DOHH2 (cell line): ENCODE data around the gene CACNB4.

Source experiments
- H3F3A ChIP-seq: fragments of 200-600 bp; sonication (generic), shearing (Covaris generic); 2 replicates; pipeline ENCODE4 v1.6.0; 2016; ENCODE audit warnings: antibody characterized with exemption, mild to moderate bottlenecking; ENCODE audit not compliant: control insufficient read depth, insufficient read depth
- H3K27ac ChIP-seq: fragments of 200-600 bp; sonication (generic); 2 replicates; pipeline ENCODE4 v1.5.1; 2014; ENCODE audit warnings: low read depth, mild to moderate bottlenecking, low read length, moderate library complexity
- H3K27me3 ChIP-seq: fragments of 200-600 bp; sonication (generic); 2 replicates; pipeline ENCODE4 v1.6.1; 2014; ENCODE audit warnings: mild to moderate bottlenecking, low read length, mixed read lengths; ENCODE audit not compliant: control insufficient read depth
- H3K36me3 ChIP-seq: fragments of 200-600 bp; sonication (generic); 2 replicates; pipeline ENCODE4 v1.6.1; 2014; ENCODE audit warnings: mild to moderate bottlenecking, low read length, moderate library complexity, mixed read lengths; ENCODE audit not compliant: control insufficient read depth
- H3K4me1 ChIP-seq: fragments of 200-600 bp; sonication (generic); 2 replicates; pipeline ENCODE4 v1.6.1; 2014; ENCODE audit warnings: mild to moderate bottlenecking, low read length, mixed read lengths; ENCODE audit not compliant: control insufficient read depth
- H3K4me2 ChIP-seq: fragments of 200-600 bp; sonication (generic); 2 replicates; pipeline ENCODE4 v1.6.0; 2014; ENCODE audit warnings: mild to moderate bottlenecking, low read length, moderate library complexity
- H3K4me3 ChIP-seq: fragments of 200-600 bp; sonication (generic); 2 replicates; pipeline ENCODE4 v1.5.1; 2014; ENCODE audit warnings: mild to moderate bottlenecking, low read length, mixed read lengths
- H3K79me2 ChIP-seq: fragments of 200-600 bp; sonication (generic); 2 replicates; pipeline ENCODE4 v1.6.1; 2014; ENCODE audit warnings: mild to moderate bottlenecking, low read length, mixed read lengths; ENCODE audit not compliant: control insufficient read depth
- H3K9me2 ChIP-seq: fragments of 200-600 bp; sonication (generic); replicated peaks from 2 replicates; pipeline ENCODE4 v1.6.1; 2014; ENCODE audit warnings: mild to moderate bottlenecking, low read length, mixed read lengths; ENCODE audit not compliant: control insufficient read depth
- H3K9me3 ChIP-seq: fragments of 200-600 bp; sonication (generic); 2 replicates; pipeline ENCODE4 v1.6.1; 2014; ENCODE audit warnings: antibody characterized with exemption, low read length, mixed read lengths; ENCODE audit not compliant: control insufficient read depth, insufficient read depth
- H4K20me1 ChIP-seq: fragments of 200-600 bp; sonication (generic); 2 replicates; pipeline ENCODE4 v1.6.0; 2014; ENCODE audit warnings: low read depth, mild to moderate bottlenecking, antibody characterized with exemption, low read length, moderate library complexity; ENCODE audit not compliant: control insufficient read depth, insufficient read depth
- EZH2phosphoT487 ChIP-seq: fragments of 200-600 bp; sonication (generic); IDR thresholded peaks from 2 replicates; pipeline ENCODE4 v1.6.1; 2017; ENCODE audit warnings: borderline replicate concordance, mild to moderate bottlenecking, antibody characterized with exemption, low read length, moderate library complexity, mixed read lengths
- TF ChIP-seq, protein P1 (sequence below): fragments of 200-600 bp; sonication (generic); IDR thresholded peaks from one replicate; pipeline ENCODE4 v1.5.1; 2014; ENCODE audit warnings: antibody characterized with exemption, mild to moderate bottlenecking, low read depth, low read length; ENCODE audit not compliant: poor library complexity, severe bottlenecking

Gene CACNB4

DNA sequence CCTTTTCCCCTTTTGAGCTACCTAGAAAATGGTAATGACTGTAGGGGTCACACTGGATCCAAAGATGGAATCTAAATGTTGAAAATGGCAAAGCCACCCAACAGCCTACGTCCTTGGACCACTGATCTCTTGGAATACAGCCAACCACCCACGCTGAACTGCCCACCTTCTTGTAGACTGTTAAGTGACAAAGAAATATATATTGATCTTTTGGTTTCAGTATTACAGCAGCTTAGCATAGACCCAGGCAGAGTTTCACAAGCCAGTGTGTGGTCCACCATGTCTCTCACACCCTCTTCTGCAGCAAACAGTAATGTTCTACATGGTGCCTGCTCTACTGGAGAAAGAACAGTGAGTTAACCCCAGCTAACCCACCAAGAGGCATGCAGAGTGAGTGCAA, 20.2 kb downstream of the CACNB4 start:
- H3K79me2 ChIP-seq, result no peaks in the 10 kb centered on the region
- H3K9me2 ChIP-seq, result no peaks in the 10 kb centered on the region
- H3K27me3 ChIP-seq, result no peaks in the 10 kb centered on the region
- no peak overlapping the region for H3K4me3 ChIP-seq
- H3F3A ChIP-seq, result no peaks in the 10 kb centered on the region
- H3K36me3 ChIP-seq, result no peaks in the 10 kb centered on the region
- no peaks in the 10 kb centered on the region for H3K4me1 ChIP-seq
- H3K4me2 ChIP-seq, result no peak overlapping the region
- no peaks in the 10 kb centered on the region for H4K20me1 ChIP-seq
- TF ChIP-seq EZH2phosphoT487, result no peak
- TF ChIP-seq, protein P1, sequence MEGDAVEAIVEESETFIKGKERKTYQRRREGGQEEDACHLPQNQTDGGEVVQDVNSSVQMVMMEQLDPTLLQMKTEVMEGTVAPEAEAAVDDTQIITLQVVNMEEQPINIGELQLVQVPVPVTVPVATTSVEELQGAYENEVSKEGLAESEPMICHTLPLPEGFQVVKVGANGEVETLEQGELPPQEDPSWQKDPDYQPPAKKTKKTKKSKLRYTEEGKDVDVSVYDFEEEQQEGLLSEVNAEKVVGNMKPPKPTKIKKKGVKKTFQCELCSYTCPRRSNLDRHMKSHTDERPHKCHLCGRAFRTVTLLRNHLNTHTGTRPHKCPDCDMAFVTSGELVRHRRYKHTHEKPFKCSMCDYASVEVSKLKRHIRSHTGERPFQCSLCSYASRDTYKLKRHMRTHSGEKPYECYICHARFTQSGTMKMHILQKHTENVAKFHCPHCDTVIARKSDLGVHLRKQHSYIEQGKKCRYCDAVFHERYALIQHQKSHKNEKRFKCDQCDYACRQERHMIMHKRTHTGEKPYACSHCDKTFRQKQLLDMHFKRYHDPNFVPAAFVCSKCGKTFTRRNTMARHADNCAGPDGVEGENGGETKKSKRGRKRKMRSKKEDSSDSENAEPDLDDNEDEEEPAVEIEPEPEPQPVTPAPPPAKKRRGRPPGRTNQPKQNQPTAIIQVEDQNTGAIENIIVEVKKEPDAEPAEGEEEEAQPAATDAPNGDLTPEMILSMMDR, result no peak
- H3K9me3 ChIP-seq, result no peaks in the 10 kb centered on the region
- H3K27ac ChIP-seq, result no peak overlapping the region

DNA sequence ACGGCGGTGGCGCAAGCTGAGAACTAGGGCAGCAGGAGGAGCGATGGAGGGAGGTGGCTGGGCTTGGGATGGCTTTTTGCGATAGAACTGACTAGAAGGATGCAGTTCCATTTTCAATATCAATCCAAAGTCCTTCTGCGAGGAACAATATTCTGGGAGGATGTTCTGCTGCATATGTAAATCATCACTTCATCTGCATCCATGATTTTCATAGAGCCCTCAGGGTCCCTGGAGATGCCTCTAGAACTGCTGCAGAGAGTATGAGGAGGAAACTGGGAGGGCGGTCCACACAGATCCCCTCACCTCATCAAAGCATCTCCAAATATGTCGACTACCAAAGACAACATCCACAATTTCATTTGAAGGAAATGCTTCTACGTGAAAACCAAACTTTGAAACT, 20.8 kb downstream of the CACNB4 start:
- no peak overlapping the region for H3K4me3 ChIP-seq
- no peaks in the 10 kb centered on the region for H3K9me3 ChIP-seq
- no peak overlapping the region for H3K27ac ChIP-seq
- no peak for TF ChIP-seq EZH2phosphoT487
- TF ChIP-seq, protein P1, result no peak
- no peaks in the 10 kb centered on the region for H3K36me3 ChIP-seq
- H3F3A ChIP-seq, result no peaks in the 10 kb centered on the region
- no peaks in the 10 kb centered on the region for H3K79me2 ChIP-seq
- no peaks in the 10 kb centered on the region for H3K9me2 ChIP-seq
- H4K20me1 ChIP-seq, result no peaks in the 10 kb centered on the region
- H3K27me3 ChIP-seq, result no peaks in the 10 kb centered on the region
- H3K4me2 ChIP-seq, result no peak overlapping the region
- H3K4me1 ChIP-seq, result no peaks in the 10 kb centered on the region

DNA sequence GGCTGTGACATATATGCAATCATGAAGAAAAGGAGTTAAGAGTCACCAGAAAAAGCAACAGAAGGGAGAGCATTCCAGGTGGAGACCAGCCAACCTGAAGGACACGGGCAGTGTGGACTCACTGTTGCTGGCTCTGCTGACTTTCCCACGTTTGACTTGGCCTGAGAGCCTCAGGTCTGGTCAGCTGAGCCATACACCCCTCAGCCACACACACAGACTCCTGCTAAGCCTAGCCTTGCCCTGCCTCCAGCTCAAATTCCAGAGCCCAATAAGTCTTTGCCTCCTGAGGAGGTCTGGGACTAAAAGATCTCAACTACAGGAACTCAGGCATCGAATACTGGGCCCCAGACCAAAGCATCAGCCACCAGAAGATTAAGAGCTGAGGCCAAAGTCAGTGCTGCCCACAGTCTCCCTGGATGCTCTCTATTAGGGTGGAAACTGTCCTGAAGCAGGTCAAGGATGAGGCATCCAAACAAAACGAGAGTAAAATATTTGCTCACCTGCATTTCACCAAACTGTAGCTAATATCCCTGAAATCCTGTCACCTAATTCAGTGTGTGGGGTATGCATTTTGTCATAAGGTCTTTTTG, 23.3 kb downstream of the CACNB4 start:
- H3K27me3 ChIP-seq, result no peaks in the 10 kb centered on the region
- H3K79me2 ChIP-seq, result no peaks in the 10 kb centered on the region
- H4K20me1 ChIP-seq, result no peaks in the 10 kb centered on the region
- no peak overlapping the region for H3K4me2 ChIP-seq
- H3K4me1 ChIP-seq, result peaks cover 16% of the 10 kb centered on the region
- no peak overlapping the region for H3K27ac ChIP-seq
- H3K9me3 ChIP-seq, result no peaks in the 10 kb centered on the region
- no peaks in the 10 kb centered on the region for H3K36me3 ChIP-seq
- no peaks in the 10 kb centered on the region for H3K9me2 ChIP-seq
- H3F3A ChIP-seq, result no peaks in the 10 kb centered on the region
- TF ChIP-seq EZH2phosphoT487, result no peak
- TF ChIP-seq, protein P1, result no peak
- H3K4me3 ChIP-seq, result no peak overlapping the region
